Activated gamma-delta T cell treated with anti-CD3 and anti-CD28 coated beads, Interleukin-2, amount 50 U/mL, for 16 hours (primary cell): ENCODE results near the gene SPSB4.
"Not testable (repeated sequence)": the region's sequence is repeated elsewhere in the genome, so short reads cannot be mapped to it uniquely, and the experiment has no call there.

ENCODE experiments used
- DNase-seq: peaks from one replicate; pipeline ENCODE4 v3.0.0-alpha.2; 2020; ENCODE audit warnings: low read depth

SPSB4 gene

GRCh38 chr3:141116721-141117120, 65.6 kb downstream of the SPSB4 start:
- no peak for DNase-seq

GRCh38 chr3:141117982-141118381, 66.8 kb downstream of the SPSB4 start:
- DNase-seq = not testable (repeated sequence)

- no peak for DNase-seq
Measured at GRCh38 chr3:141122455-141123030, 71.4 kb downstream of the SPSB4 start.

GRCh38 chr3:141123677-141124410, 72.7 kb downstream of the SPSB4 start:
- DNase-seq = no peak

DNA sequence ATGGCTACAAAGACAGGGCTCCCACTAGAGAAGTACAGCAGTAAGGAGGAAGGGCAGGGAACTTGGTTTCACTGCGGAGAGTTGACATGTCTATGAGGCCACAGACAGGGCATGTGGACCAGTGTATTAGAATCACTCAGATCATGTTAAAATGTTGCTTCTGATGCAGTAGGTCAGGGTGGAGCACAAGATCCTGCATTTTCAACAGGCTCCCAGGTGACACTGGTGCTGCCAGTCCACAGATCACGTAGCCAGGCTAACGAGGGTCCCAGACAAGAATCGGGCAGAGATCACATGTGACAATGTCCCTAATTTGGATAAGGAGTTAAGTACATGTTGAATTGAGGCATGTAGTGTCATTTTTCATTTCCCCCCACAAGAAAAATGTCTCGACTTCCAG, 73.6 kb downstream of the SPSB4 start:
- DNase-seq = no peak

GRCh38 chr3:141125351-141125750, 74.2 kb downstream of the SPSB4 start:
- DNase-seq = no peak

DNA sequence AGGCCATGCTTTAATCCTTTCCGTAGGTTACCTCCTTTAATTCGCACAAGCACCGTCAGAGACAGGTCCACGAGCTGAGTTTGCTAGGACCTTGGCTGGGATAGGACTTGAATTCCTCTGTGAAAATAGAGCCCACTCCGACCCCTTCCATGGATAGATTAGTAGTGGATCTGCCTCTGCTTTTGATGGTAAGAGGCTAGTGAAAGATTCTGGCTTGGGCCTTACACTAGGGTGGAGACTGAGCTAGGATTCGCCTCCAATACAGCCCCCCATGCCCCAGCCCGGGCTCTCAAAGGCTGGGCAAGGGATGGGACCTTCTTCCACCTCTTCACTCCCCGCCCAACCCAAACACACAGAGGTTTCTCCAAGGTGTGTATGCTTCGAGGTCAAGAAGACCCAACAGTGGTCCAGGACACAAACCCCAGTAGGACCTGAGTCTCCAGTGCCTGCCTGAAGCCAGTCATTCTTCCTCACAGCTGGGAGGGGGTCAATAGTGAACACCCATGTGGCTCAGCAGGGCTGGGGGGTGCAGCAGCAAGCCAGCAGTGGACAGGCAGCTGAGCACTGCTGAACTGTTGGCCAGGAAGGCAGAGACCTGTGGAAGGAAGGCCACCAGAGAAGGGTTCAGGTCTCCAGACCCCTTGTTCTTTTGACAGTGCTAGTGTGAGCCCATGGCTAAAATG, 75.7 kb downstream of the SPSB4 start:
- DNase-seq = no peak

- DNase-seq = no peak
Measured at GRCh38 chr3:141127344-141128125, 76.4 kb downstream of the SPSB4 start.

GRCh38 chr3:141128126-141128777, 77.1 kb downstream of the SPSB4 start:
- DNase-seq = no peak

DNA sequence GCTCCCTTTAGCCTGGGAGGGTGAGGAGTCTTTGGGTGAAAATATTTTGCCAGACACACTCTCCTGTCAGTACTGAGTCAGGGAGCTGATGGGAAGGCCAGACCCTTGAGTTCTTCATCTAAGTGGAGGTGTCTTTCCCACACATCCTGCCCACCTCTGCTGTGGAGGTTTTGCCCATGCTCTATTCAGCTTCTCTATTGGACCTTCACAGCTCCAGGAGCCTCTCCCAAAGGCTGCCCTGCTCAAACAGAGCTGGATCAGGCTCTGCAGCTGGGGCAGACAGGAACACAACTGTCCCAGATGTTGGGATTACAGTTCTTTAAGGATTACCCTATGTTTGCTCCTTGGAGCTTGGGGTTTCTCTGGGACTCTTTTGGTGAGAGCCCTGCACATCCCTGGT, 77.9 kb downstream of the SPSB4 start:
- DNase-seq = no peak

- no peak for DNase-seq
Measured at GRCh38 chr3:141129541-141130011, 78.4 kb downstream of the SPSB4 start.

DNA sequence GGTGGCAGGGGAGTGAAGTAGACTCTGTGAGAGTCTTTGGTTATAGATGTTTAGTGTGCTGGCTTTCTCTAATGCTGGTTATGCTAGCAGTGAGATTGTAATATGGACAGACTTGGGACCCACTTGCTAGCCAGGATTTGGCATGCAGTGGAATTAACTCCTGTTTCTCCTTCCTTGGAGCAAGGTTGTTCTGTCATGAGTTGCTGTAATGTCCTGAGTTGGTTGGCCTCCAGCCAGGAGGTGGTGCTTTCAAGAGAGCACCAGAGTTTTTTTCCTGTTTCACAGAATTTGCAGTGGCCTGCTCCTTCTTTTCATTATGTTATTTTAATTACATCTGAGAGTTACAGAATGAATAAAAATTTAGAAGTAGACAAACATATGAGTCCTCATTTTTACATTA, 92.4 kb downstream of the SPSB4 start:
- no peak for DNase-seq

DNA sequence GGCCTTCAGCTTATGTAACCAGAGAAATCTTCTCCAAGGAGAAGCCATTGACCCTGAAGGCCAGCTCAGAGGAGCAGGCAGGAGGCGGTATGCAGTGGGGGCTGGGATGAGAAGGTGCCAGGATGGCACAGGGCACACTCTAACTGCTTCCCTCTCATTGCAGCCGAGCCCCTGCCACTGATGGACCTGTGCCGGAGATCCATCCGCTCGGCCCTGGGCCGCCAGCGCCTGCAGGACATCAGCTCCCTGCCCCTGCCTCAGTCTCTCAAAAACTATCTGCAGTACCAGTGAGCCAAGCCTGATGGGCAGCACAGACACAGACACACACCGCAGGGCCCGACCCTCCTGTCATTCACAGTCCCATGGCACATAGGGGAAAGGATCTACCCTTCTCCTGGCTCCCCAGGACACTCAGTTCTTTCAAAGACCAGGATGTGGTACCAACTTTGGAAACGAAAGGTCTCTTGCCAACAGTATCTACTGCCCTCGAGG, 95.9 kb downstream of the SPSB4 start:
- no peak for DNase-seq

- no peak for DNase-seq
Measured at GRCh38 chr3:141147657-141148056, 96.5 kb downstream of the SPSB4 start.

DNA sequence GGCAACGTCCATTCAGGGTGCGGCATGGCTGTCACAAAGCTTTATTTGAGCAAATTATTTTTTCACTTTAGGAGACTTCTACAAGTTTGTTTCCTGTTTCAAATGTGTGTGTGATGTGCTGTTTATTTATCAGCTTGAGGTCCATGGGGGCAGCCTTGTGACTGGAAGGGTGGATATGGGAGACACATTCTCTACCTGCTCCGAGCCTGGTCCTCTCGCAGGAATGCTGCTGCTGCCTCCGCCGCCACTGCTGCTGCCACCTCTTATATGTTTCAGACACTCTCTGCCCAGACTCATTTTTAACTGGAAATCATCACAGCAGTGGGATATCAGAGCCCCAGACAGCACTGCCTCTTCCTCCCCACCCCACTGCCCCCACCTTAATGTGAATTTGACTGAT, 97.0 kb downstream of the SPSB4 start:
- no peak for DNase-seq

- no peak for DNase-seq
Measured at GRCh38 chr3:141148770-141149169, 97.6 kb downstream of the SPSB4 start.

GRCh38 chr3:141150081-141150830, 99.1 kb downstream of the SPSB4 start:
- no peak for DNase-seq

GRCh38 chr3:141150931-141151330, 99.8 kb downstream of the SPSB4 start:
- no peak for DNase-seq

- DNase-seq = no peak
Measured at GRCh38 chr3:141151439-141151838, 100.3 kb downstream of the SPSB4 start.

- no peak for DNase-seq
Measured at GRCh38 chr3:141152130-141152529, 101.0 kb downstream of the SPSB4 start.
